HL-60/S4 (cell line): ENCODE results near the gene STK17A.

ENCODE experiments used
- in situ Hi-C: fragments of 300-500 bp; cut with MboI; formaldehyde crosslinking; loops from 2 replicates; pipeline ENCODE4 v1.14.3; 2022; ENCODE audit warnings: low sequenced_read_pairs

Gene STK17A

GRCh38 chr7:43582503-43583423, at the start of gene STK17A:
TSS of gene STK17A (plus strand) at chr7:43583108. CDS start at chr7:43583244, 136 bp downstream.
- in situ Hi-C loops = loop anchor here (10.0 kb wide), 1 partner anchor 112 kb away; no protein-coding TSS in a partner anchor

DNA sequence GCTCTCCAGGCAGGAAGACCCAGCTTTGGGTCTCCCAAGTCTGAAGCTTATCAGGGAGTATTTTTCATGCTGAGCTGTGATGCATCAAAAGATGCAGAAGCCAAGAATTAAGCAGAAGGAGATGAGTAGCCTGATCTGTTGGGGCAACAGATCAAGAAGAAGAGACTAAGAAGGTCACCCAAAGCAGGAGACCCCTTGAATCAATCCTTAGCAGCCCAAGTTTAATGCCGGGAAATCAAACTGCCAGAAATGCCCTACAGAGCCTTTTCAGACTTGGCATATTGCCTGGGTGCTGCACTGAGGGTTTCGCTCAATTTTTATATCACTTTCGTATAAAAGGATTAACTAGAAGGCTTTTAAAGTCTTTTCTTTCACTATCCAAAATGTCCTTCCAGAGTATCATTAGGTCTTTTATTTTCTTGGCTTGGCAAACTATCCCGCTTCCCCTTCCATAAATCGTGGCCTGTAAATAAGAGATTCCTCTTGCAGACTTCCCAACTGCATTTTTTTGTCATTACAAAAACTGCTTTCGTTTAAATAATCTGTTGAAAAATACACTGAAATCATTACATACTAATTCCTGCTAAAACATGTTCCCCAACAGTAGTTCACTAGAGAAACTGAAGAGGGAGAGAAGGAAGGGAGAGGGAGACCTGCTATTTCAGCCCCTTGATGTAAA, 49.0 kb upstream of the STK17A start:
- in situ Hi-C loops = no loop called here

DNA sequence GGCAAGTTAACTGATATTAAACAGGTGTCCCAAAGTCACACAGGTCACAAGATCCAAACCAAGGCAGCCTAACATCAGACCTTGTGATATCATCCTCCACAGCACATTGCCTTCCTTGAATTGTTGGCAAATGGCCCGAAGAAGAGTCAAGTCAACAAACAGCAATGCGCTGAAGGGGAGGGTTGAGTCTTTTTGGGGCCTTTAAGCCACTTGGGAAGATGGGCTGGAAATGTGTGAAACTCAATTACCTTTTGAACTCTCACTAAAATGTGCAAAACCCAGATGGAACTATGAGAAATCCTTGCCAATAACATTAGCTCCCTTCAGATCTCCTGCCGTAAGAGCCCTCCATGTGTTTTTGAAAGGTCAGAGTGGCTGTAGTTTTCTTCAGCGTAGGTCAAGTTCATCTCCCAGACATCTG, 47.9 kb upstream of the STK17A start:
- in situ Hi-C loops = no loop called here

- in situ Hi-C loops = no loop called here
Observed at GRCh38 chr7:43535810-43536585, 46.9 kb upstream of the STK17A start.

DNA sequence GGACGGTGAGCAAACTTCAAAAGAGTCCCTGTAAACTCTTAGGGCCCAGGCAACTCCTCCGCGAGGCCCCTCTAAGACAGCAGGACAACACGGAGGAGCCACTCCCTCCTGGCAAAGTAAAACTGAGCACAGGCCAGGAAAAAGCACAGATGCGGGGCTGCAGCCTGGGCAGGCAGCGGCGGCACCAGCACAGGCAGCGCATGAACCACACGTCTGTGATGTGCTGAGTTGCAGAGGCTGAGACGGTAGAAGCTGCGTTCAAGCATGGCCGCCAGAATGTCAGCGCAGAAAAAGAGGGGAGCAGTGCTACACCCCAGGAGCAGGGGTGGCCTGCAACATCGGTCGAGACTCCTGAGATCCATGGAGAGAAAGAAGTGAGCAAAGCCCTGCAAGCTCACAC, 46.1 kb upstream of the STK17A start:
- in situ Hi-C loops = no loop called here

- in situ Hi-C loops = no loop called here
Observed at GRCh38 chr7:43537765-43538403, 45.0 kb upstream of the STK17A start.

DNA sequence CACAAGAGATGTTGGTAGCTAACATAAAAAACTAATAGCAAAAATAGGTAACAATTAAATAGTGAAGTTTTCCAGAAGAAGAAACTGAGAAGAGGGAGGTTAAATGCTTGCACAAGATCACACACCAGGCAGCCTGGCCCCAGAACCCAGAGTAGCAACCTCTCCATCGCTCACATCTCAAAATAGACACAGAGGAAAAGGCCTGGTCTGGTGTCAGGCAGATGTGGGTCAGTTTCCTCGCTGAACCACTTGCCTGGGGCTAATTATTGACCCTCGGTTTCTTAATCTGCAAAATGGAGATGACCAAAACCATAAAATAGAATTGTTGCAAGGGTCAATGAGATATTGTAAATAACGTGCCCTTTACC, 44.5 kb upstream of the STK17A start:
- in situ Hi-C loops = no loop called here

- in situ Hi-C loops = no loop called here
Observed at GRCh38 chr7:43540471-43540870, 42.4 kb upstream of the STK17A start.

DNA sequence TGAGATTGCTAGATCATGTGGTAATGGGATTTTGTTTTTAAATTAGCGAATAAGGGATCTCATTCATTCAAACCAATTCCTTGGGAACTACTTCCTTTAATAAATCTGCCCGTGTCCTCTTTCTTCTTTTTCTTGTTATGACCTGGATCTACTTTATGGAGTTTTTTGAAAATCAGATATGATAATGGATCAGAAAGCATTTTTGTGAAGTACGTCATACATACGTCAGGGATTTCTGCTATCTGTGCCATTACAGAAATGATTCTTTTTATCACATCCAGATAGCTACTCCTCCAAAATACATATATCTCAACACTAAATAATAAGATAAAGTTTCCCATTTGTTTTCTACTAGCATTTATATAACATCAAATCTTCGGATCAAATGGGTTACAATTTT, 40.2 kb upstream of the STK17A start:
- in situ Hi-C loops = no loop called here

- in situ Hi-C loops = no loop called here
Observed at GRCh38 chr7:43546231-43546630, 36.7 kb upstream of the STK17A start.

- in situ Hi-C loops = loop anchor here (25.0 kb wide), 1 partner anchor 287 kb away; no protein-coding TSS in a partner anchor
Observed at GRCh38 chr7:43550427-43550826, 32.5 kb upstream of the STK17A start.

DNA sequence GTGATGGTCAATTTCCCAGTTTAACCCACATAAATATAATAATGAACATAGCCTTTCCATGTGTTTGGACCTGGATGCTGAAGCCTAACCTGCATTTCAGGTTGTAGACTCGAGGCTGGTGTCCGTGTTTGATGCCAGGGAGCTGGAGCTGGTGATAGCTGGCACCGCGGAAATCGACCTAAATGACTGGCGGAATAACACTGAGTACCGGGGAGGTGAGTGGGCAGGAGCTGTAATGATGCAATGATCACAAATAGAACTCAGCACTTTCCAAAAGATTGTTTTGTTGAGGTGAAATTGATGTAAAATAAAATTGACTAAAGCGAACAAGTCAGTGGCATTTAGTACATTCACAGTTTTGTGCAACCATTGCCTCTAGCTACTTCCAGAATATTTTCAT, 30.8 kb upstream of the STK17A start:
- in situ Hi-C loops = loop anchor here (25.0 kb wide), 1 partner anchor 285 kb away; no protein-coding TSS in a partner anchor

DNA sequence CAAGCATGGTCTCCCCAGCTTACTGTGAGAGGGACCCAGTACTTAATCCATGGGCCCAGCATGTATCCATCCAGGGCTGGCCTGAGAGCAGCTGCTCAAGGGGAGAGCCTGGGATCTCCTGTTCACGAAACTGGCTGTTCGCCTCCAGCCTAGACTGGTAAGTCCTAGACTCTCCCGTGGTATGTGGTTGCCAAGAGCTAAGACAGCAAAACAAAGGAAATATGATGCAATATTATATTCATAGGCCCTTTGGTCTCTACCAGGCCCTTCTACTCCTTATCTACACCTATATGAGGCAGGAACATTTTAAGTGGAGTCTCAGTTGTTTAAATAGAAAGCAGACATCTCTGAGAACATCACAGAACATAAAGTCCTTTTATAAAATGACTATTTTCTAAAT, 28.9 kb upstream of the STK17A start:
- in situ Hi-C loops = loop anchor here (25.0 kb wide), 1 partner anchor 283 kb away; no protein-coding TSS in a partner anchor

GRCh38 chr7:43554423-43554822, 28.5 kb upstream of the STK17A start:
- in situ Hi-C loops = loop anchor here (25.0 kb wide), 1 partner anchor 283 kb away; no protein-coding TSS in a partner anchor

GRCh38 chr7:43557831-43558495, 24.9 kb upstream of the STK17A start:
- in situ Hi-C loops = loop anchor here (25.0 kb wide), 1 partner anchor 279 kb away; no protein-coding TSS in a partner anchor

GRCh38 chr7:43559171-43559945, 23.6 kb upstream of the STK17A start:
- in situ Hi-C loops = loop anchor here (25.0 kb wide), 1 partner anchor 278 kb away; no protein-coding TSS in a partner anchor

- in situ Hi-C loops = loop anchor here (25.0 kb wide), 1 partner anchor 277 kb away; no protein-coding TSS in a partner anchor
Observed at GRCh38 chr7:43559946-43560335, 23.0 kb upstream of the STK17A start.

- in situ Hi-C loops = loop anchor here (25.0 kb wide), 1 partner anchor 276 kb away; no protein-coding TSS in a partner anchor
Observed at GRCh38 chr7:43560742-43561330, 22.1 kb upstream of the STK17A start.
